Spinal cord (tissue), 10 donors: ENCODE data around the gene HPGDS. TPM values are rescaled to one million over a fixed set of nuclear protein-coding genes. Genes with fewer than 3 reads are reported as not detected.

ENCODE experiments used
- DNase-seq, 6 donors: peaks; one replicate each; pipeline versions ENCODE4 v3.0.0 to v3.0.0-alpha.2; 2013 to 2015; ENCODE audit warnings: low spot score in 6 of 6, low read depth in 4 of 6
- H3K27ac ChIP-seq: one replicate; pipeline ENCODE4 v1.5.1; 2013; ENCODE audit warnings: low read depth, low read length, control low read depth
- H3K27me3 ChIP-seq: one replicate; pipeline ENCODE4 v1.6.1; 2013; ENCODE audit warnings: low read length; ENCODE audit not compliant: control insufficient read depth, insufficient read depth
- H3K36me3 ChIP-seq: one replicate; pipeline ENCODE4 v1.6.1; 2013; ENCODE audit warnings: low read length; ENCODE audit not compliant: control insufficient read depth, insufficient read depth
- H3K4me1 ChIP-seq: one replicate; pipeline ENCODE4 v1.6.1; 2013; ENCODE audit warnings: low read length; ENCODE audit not compliant: control insufficient read depth, insufficient read depth
- H3K4me3 ChIP-seq: one replicate; pipeline ENCODE4 v1.5.1; 2013; ENCODE audit warnings: low read depth, low read length, control low read depth
- H3K9me3 ChIP-seq: one replicate; pipeline ENCODE4 v1.6.1; 2013; ENCODE audit warnings: low read length; ENCODE audit not compliant: control insufficient read depth, insufficient read depth
- WGBS: methylation state at CpG from one replicate; pipeline ENCODE4 v1.1.5; 2013; ENCODE audit warnings: missing lambda C conversion rate; ENCODE audit not compliant: insufficient coverage; 5-methylcytosine and 5-hydroxymethylcytosine counted together
- polyA plus RNA-seq, 2 donors: library from polyadenylated mRNA; unstranded; fragments of 120-200 nt; gene quantifications; one replicate each; pipeline ENCODE4 v1.2.1, GENCODE V29; 2013; ENCODE audit not compliant: insufficient read length in 2 of 2
- total RNA-seq, 2 donors: library from RNA; depleted of rRNA in 1 of 2; stranded (reverse); fragments of 120-200 nt in 1 of 2; fragments of >200 nt in 1 of 2; gene quantifications; one replicate each; pipeline versions ENCODE4 v1.2.3 to v1.2.4, GENCODE V29; 2013 to 2014
- donor health status: healthy.

HPGDS gene
- total and polyA plus RNA-seq, 4 donors: 6.9 to 9.2 (median 7.0) TPM

DNA sequence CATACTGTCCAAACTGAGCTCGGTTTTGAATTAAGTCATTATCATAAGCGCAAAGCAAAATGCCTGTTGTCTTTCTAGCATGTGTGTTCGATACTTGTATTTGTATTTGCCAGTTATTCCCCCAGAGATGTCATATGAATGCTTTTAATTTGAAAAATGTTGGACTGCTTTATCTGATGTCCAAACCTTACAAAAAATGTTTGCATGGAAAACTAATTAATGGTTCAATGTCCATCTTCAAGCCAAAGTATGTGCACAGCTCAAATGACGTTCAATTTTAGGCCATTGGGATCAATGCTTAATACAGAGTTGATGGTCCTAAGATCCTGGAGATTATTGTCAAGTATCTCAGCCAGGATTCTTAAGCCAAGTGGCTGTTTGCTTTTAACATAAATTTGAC, 17.2 kb upstream of the HPGDS start:
- no peak overlapping the region for H3K27ac ChIP-seq
- WGBS: 100% methylated on average over 2 of the region's 4 CpGs
- no peaks in the 10 kb centered on the region for H3K4me1 ChIP-seq
- H3K9me3 ChIP-seq: no peaks in the 10 kb centered on the region
- no peaks in the 10 kb centered on the region for H3K36me3 ChIP-seq
- H3K27me3 ChIP-seq: no peaks in the 10 kb centered on the region
- no peak overlapping the region for H3K4me3 ChIP-seq
- DNase-seq: no peak

- Histone ChIP-seq H3K36me3 (no peaks in the 10 kb centered on the region), H3K27me3 (no peaks in the 10 kb centered on the region), H3K27ac (no peak overlapping the region), H3K4me3 (no peak overlapping the region), H3K4me1 (no peaks in the 10 kb centered on the region), H3K9me3 (no peaks in the 10 kb centered on the region)
- DNase-seq: no peak
- WGBS: no CpG with 5 or more reads among the region's 2 CpGs
Observed at GRCh38 chr4:94359221-94359620, 16.6 kb upstream of the HPGDS start.

- no peak for DNase-seq
- Histone ChIP-seq H3K27ac (no peak overlapping the region), H3K27me3 (no peaks in the 10 kb centered on the region), H3K9me3 (no peaks in the 10 kb centered on the region), H3K4me3 (no peak overlapping the region), H3K4me1 (no peaks in the 10 kb centered on the region), H3K36me3 (no peaks in the 10 kb centered on the region)
Observed at GRCh38 chr4:94358101-94358500, 15.5 kb upstream of the HPGDS start.

GRCh38 chr4:94357624-94358023, 15.0 kb upstream of the HPGDS start:
- Histone ChIP-seq H3K4me1 (no peaks in the 10 kb centered on the region), H3K27me3 (no peaks in the 10 kb centered on the region), H3K9me3 (no peaks in the 10 kb centered on the region), H3K36me3 (no peaks in the 10 kb centered on the region), H3K4me3 (no peak overlapping the region), H3K27ac (no peak overlapping the region)
- WGBS: 100% methylated on average over 2 of the region's 2 CpGs
- no peak for DNase-seq

DNA sequence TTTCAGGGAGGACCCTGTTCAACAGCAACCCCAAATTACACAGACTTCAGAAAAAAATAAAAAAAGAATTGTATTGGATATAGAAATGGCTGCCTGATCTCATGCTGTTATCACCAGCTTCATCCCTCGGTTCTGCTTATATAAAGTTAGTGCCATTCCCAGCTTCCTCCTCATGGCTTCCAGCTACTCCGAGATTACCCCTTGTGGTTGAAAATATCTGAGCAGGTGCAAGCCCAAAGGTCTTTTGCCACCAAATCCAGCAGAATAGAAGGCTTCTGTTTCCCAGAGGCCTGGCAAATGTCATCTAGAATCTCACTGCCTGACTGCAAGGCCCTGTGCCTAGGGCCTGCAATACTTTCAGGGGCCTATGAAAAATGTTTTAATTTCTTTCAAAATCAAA, 13.8 kb upstream of the HPGDS start:
- no peaks in the 10 kb centered on the region for H3K36me3 ChIP-seq
- H3K27me3 ChIP-seq: no peaks in the 10 kb centered on the region
- no peaks in the 10 kb centered on the region for H3K9me3 ChIP-seq
- no peaks in the 10 kb centered on the region for H3K4me1 ChIP-seq
- no peak for DNase-seq
- H3K4me3 ChIP-seq: no peak overlapping the region
- H3K27ac ChIP-seq: no peak overlapping the region
- 79% methylated on average over 2 of the region's 2 CpGs for WGBS

DNA sequence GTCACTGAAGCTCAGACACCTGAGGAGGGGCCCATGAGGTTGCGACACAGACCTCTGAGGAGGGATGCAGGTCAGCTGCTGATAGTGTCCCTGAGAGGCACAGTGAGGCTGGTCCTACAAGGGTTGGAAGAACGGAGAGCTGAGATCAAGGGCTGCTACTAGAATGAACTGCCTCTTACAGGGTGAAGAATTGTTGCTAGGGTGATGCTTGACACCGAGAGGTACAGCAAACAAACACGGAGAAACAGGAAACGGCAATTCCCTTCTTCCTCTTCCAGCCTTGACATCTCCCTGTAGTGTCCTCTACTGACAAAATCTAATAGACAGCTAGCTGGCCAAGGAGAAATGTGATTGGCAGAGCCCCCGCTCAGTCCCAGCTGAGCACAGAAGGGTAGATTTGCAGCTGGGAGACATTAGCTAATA, 11.8 kb upstream of the HPGDS start:
- no peak for DNase-seq
- Histone ChIP-seq H3K9me3 (no peaks in the 10 kb centered on the region), H3K27ac (no peak overlapping the region), H3K4me1 (no peaks in the 10 kb centered on the region), H3K36me3 (no peaks in the 10 kb centered on the region), H3K4me3 (no peak overlapping the region), H3K27me3 (no peaks in the 10 kb centered on the region)
- WGBS: 93% methylated on average over 3 of the region's 6 CpGs

GRCh38 chr4:94352996-94353395, 10.4 kb upstream of the HPGDS start:
- H3K4me1 ChIP-seq: no peaks in the 10 kb centered on the region
- H3K9me3 ChIP-seq: no peaks in the 10 kb centered on the region
- no CpG with 5 or more reads among the region's 2 CpGs for WGBS
- peak in 1 of 6 donors; percentile 7 for DNase-seq
- no peak overlapping the region for H3K27ac ChIP-seq
- no peaks in the 10 kb centered on the region for H3K36me3 ChIP-seq
- no peaks in the 10 kb centered on the region for H3K27me3 ChIP-seq
- no peak overlapping the region for H3K4me3 ChIP-seq

GRCh38 chr4:94352163-94352562, 9.5 kb upstream of the HPGDS start:
- H3K27ac ChIP-seq: no peak overlapping the region
- WGBS: 80% methylated on average over 1 of the region's 4 CpGs
- H3K4me3 ChIP-seq: no peak overlapping the region
- DNase-seq: no peak
- no peaks in the 10 kb centered on the region for H3K4me1 ChIP-seq
- H3K9me3 ChIP-seq: no peaks in the 10 kb centered on the region
- no peaks in the 10 kb centered on the region for H3K27me3 ChIP-seq
- H3K36me3 ChIP-seq: no peaks in the 10 kb centered on the region

- Histone ChIP-seq H3K4me3 (no peak overlapping the region), H3K9me3 (no peaks in the 10 kb centered on the region), H3K36me3 (no peaks in the 10 kb centered on the region), H3K4me1 (no peaks in the 10 kb centered on the region), H3K27me3 (no peaks in the 10 kb centered on the region), H3K27ac (no peak overlapping the region)
- WGBS: no CpG with 5 or more reads among the region's 1 CpG
- DNase-seq: no peak
Observed at GRCh38 chr4:94351319-94351718, 8.7 kb upstream of the HPGDS start.

GRCh38 chr4:94350095-94350494, 7.5 kb upstream of the HPGDS start:
- DNase-seq: no peak
- WGBS: 92% methylated on average over 4 of the region's 8 CpGs
- H3K4me3 ChIP-seq: no peak overlapping the region
- H3K27me3 ChIP-seq: no peaks in the 10 kb centered on the region
- H3K4me1 ChIP-seq: no peaks in the 10 kb centered on the region
- no peaks in the 10 kb centered on the region for H3K36me3 ChIP-seq
- H3K9me3 ChIP-seq: no peaks in the 10 kb centered on the region
- H3K27ac ChIP-seq: no peak overlapping the region
